Measurements from ENCODE around the gene PLEKHG5. TPM values are rescaled to one million over a fixed set of nuclear protein-coding genes. Genes with fewer than 3 reads are reported as not detected.

Gene PLEKHG5
- polyA plus RNA-seq, 1 experiment: 4.3 TPM

DNA sequence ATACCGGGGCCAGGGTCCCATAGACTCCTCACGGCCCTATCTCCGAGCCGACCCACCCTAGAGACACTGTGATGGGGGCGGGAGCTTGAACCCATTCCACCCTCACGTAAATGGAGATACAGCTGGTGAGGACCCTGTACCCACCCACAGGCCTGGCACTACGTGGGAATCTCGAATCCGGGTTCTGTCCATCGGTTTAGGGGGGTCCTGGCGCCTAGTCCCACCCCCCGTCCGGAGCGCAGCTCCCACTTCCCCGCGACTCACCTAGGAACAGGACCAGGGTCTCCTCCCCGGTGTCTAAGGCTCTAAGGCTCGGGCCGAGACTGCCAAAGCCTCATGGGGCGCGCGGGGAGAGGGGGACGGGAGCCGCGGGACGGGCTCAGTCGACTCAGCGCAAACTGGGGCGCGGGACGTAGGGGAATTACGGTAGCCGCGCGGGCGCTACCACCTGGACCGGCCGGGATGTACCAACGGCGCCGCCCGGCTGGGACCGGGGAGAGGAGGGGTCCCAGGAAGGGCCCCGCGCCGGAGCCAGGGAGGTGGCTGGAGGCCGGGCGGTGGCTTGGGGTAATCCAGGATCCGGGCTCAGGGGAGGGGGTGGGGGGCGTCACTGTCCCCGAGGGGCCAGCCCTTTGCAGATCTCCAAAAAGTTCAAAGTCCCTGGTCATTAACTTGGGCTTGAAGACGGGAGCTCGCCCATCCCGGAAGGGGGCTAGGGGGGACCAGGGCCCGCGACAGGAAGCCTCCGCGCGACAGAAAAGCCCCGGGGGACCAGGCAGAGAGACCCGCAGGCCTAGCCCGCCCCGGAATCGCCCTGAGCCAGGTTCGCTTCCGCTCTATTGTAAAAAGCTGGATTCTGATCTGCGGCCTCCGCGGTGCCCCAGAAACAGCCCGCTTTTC, 1.0 kb downstream of the PLEKHG5 start:
- CTCF ChIA-PET: interaction anchor here (0.7 to 8.1 kb wide), 25 partner anchors 8 to 156 kb away, joined by 3 to 124 read pairs (median 5); partner anchors contain the start of genes ACOT7, HES2, NOL9 and TAS1R1
- POLR2A ChIA-PET: no interaction called here
- Histone ChIP-seq H3K27me3 (ENCODE audit: control insufficient read depth, insufficient read depth, low read length) (no peaks in the 10 kb centered on the region), H3K36me3 (ENCODE audit: control insufficient read depth, insufficient read depth, low read length) (no peaks in the 10 kb centered on the region), H3K4me3 (ENCODE audit: low read depth, low read length) (peak overlapping the region; percentile 58)
- TF ChIP-seq, protein P1, sequence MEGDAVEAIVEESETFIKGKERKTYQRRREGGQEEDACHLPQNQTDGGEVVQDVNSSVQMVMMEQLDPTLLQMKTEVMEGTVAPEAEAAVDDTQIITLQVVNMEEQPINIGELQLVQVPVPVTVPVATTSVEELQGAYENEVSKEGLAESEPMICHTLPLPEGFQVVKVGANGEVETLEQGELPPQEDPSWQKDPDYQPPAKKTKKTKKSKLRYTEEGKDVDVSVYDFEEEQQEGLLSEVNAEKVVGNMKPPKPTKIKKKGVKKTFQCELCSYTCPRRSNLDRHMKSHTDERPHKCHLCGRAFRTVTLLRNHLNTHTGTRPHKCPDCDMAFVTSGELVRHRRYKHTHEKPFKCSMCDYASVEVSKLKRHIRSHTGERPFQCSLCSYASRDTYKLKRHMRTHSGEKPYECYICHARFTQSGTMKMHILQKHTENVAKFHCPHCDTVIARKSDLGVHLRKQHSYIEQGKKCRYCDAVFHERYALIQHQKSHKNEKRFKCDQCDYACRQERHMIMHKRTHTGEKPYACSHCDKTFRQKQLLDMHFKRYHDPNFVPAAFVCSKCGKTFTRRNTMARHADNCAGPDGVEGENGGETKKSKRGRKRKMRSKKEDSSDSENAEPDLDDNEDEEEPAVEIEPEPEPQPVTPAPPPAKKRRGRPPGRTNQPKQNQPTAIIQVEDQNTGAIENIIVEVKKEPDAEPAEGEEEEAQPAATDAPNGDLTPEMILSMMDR (IDR thresholded peaks at IDR 0.05; ENCODE audit: insufficient read depth, low read depth, low read length): no peak
- DNase-seq (ENCODE audit: low read depth): no peak

DNA sequence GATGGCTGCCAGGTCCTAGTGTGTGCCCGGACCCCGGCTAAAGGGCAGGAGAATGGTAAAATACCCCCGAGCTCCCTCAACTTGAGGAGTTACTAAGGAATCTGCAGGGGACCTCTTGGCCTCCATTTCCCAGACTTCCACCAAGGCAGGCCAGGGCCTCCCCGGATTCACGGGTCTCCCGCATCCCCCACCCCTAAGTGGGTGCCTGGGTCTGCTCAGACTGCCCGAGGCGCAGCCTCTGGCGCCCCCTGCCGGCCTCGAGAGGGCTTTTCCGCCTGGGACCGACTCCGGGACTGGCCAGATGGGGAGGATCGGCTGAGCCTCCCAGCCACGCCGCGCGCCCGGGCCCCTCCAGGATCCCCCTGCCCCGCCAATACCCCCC, 1.7 kb downstream of the PLEKHG5 start:
- Histone ChIP-seq H3K36me3 (ENCODE audit: control insufficient read depth, insufficient read depth, low read length) (no peaks in the 10 kb centered on the region), H3K4me3 (ENCODE audit: low read depth, low read length) (peak overlapping the region; percentile 58), H3K27me3 (ENCODE audit: control insufficient read depth, insufficient read depth, low read length) (no peaks in the 10 kb centered on the region)
- TF ChIP-seq, protein P1 (IDR thresholded peaks at IDR 0.05; ENCODE audit: insufficient read depth, low read depth, low read length): peak; percentile 97
- ChIA-PET POLR2A (no interaction called here), CTCF (interaction anchor here (0.7 to 8.1 kb wide), 19 partner anchors 9 to 173 kb away, joined by 3 to 124 read pairs (median 5); partner anchors contain the start of genes HES2 and ZBTB48)
- no peak for DNase-seq (ENCODE audit: low read depth)

DNA sequence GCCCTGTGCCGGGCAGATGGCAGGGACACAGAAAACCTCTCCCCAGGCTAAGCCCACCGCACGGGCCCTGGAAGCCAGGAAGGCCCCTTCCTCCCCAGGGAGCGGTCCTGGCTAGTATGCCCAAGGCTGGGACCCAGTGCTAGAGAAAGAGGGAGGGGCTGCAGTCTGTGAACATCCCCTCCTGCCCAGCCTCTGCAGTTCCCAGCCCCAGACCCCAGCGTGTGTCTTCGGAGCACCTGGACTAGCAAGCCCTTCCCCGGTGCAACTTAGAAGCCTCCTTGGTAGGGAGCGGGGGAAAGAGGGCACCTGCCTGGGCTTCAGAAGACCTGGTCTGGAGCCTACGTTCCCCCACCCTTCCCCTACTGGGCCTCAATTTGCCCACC, 2.1 kb downstream of the PLEKHG5 start:
- CTCF ChIA-PET: interaction anchor here (1.1 to 8.1 kb wide), 10 partner anchors 11 to 172 kb away, joined by 3 to 124 read pairs (median 12); no protein-coding TSS in a partner anchor
- TF ChIP-seq, protein P1 (IDR thresholded peaks at IDR 0.05; ENCODE audit: insufficient read depth, low read depth, low read length): no peak
- Histone ChIP-seq H3K27me3 (ENCODE audit: control insufficient read depth, insufficient read depth, low read length) (no peaks in the 10 kb centered on the region), H3K4me3 (ENCODE audit: low read depth, low read length) (no peak overlapping the region), H3K36me3 (ENCODE audit: control insufficient read depth, insufficient read depth, low read length) (no peaks in the 10 kb centered on the region)
- DNase-seq (ENCODE audit: low read depth): no peak
- POLR2A ChIA-PET: no interaction called here

DNA sequence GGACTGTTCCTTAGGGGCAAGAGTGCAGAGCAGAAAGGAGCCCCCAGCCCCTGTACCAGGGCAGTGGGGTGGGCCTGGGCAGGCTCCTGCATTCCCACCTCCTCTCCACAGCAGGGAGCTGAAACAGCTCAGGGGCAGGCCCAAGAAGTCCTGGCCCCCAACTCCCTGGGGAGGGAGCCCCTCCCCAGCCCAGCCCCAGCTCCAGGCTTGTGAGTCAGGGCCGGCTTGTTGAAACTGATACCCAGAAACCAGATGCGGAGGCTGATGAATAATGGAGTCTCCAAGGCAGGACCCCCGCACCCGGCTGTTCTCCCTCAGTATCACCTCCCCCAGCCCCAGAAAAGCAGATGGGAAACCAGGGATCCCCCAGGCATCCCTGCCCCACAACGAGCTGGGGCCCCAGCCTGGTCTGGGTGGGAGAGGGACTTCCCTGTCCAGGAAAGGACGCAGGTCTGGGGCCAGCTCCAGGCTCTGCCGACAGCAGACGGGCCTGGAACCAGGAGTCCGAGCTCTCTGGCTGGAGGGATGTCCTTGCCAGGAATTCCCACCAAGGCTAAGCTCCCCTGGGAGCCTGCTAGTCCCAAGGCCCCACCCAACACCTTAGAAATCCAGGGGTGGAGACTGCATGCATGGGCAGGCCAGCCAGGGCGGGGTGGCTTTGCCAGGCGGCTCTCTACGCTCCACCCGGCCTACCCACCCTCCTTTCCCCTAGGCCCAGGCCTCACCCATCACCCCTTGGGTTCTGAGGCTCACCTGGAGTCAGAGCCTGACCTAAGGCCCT, 2.7 kb downstream of the PLEKHG5 start:
- ChIA-PET POLR2A (no interaction called here), CTCF (interaction anchor here (0.7 to 8.1 kb wide), 12 partner anchors 10 to 172 kb away, joined by 3 to 124 read pairs (median 10); no protein-coding TSS in a partner anchor)
- TF ChIP-seq, protein P1 (IDR thresholded peaks at IDR 0.05; ENCODE audit: insufficient read depth, low read depth, low read length): no peak
- H3K36me3 ChIP-seq (ENCODE audit: control insufficient read depth, insufficient read depth, low read length): no peaks in the 10 kb centered on the region
- H3K27me3 ChIP-seq (ENCODE audit: control insufficient read depth, insufficient read depth, low read length): no peaks in the 10 kb centered on the region
- no peak for DNase-seq (ENCODE audit: low read depth)
- no peak overlapping the region for H3K4me3 ChIP-seq (ENCODE audit: low read depth, low read length)
